Measurements from ENCODE around the gene LIMS2.

DNA sequence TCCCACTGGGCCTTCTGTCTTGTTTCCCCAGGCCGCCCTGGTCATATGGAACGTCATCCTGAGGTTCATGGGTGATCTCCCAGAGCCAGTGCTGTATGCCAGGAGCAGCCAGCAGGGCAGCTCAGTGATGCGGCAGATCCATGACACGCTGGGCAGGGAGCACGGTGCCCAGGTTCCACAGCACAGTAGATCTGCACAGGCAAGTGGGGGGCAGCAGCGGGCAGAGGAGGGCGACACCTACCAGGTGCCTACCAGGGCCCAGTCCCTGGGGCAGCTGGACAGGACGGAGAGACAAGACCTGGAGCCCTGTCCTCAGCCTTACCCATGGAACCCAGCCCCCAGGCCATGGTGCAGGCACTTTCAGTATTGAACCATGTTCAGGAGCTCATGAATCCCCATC lies 65.5 kb downstream of the LIMS2 start:
- TF ChIP-seq CTCF (IDR thresholded peaks at IDR 0.05; ENCODE audit: insufficient read depth, low read length, poor library complexity, severe bottlenecking) (no peak), EZH2phosphoT487 (conservative IDR thresholded peaks at IDR 0.05; ENCODE audit: low read length) (no peak)
